AG20443 (cell line): ENCODE results near the gene MRPL1.

Experiments
- DNase-seq: peaks from one replicate; pipeline ENCODE4 v3.0.0; 2012; ENCODE audit warnings: low spot score, mixed read lengths

Gene MRPL1

GRCh38 chr4:77862478-77863216 is at the start of gene MRPL1:
TSS of gene MRPL1 (plus strand) at chr4:77862830. CDS start at chr4:77862849, 19 bp downstream.
- DNase-seq: peak; percentile 94

GRCh38 chr4:77815636-77816035 is 47.0 kb upstream of the MRPL1 start:
- DNase-seq: no peak

- DNase-seq: no peak
Measured at GRCh38 chr4:77816546-77816945, 46.1 kb upstream of the MRPL1 start.

GRCh38 chr4:77817304-77818072 is 45.1 kb upstream of the MRPL1 start:
- DNase-seq: no peak

GRCh38 chr4:77818073-77818601 is 44.5 kb upstream of the MRPL1 start:
- DNase-seq: peak; percentile 86

GRCh38 chr4:77818602-77819403 is 43.8 kb upstream of the MRPL1 start, which contains the start of gene CNOT6L:
TSS of gene CNOT6L (minus strand) at chr4:77819368. CDS start at chr4:77819308, 60 bp downstream.
- peak; percentile 79 for DNase-seq

GRCh38 chr4:77819404-77819842 is 43.2 kb upstream of the MRPL1 start:
- DNase-seq: peak; percentile 69

GRCh38 chr4:77819843-77820648 is 42.6 kb upstream of the MRPL1 start:
- peak; percentile 95 for DNase-seq

- DNase-seq: peak; percentile 18
Measured at GRCh38 chr4:77820649-77821561, 41.7 kb upstream of the MRPL1 start.

- no peak for DNase-seq
Measured at GRCh38 chr4:77821775-77822174, 40.9 kb upstream of the MRPL1 start.

- DNase-seq: no peak
Measured at GRCh38 chr4:77826275-77826674, 36.4 kb upstream of the MRPL1 start.

GRCh38 chr4:77827343-77827742 is 35.3 kb upstream of the MRPL1 start:
- no peak for DNase-seq

- DNase-seq: no peak
Measured at GRCh38 chr4:77833126-77833724, 29.4 kb upstream of the MRPL1 start.

GRCh38 chr4:77834403-77834802 is 28.2 kb upstream of the MRPL1 start:
- no peak for DNase-seq

- DNase-seq: no peak
Measured at GRCh38 chr4:77843628-77844027, 19.0 kb upstream of the MRPL1 start.

- DNase-seq: no peak
Measured at GRCh38 chr4:77844363-77844762, 18.3 kb upstream of the MRPL1 start.

GRCh38 chr4:77845400-77845799 is 17.2 kb upstream of the MRPL1 start:
- DNase-seq: no peak

GRCh38 chr4:77845929-77846328 is 16.7 kb upstream of the MRPL1 start:
- DNase-seq: no peak

- no peak for DNase-seq
Measured at GRCh38 chr4:77848508-77848907, 14.1 kb upstream of the MRPL1 start.
